GM21528 (cell line): ENCODE results near the gene ERICH6.
A peak's percentile ranks its signal among the peaks of the same experiment; 100 is the strongest.

Experiments
- ATAC-seq: cut with Tn5 transposase; IDR thresholded peaks from one replicate; pipeline ENCODE4 v1.9.1; 2021; ENCODE audit warnings: mild to moderate bottlenecking, moderate library complexity; ENCODE audit not compliant: unreplicated experiment, low FRiP score

Gene ERICH6

GRCh38 chr3:150703756-150704344 lies at the start of gene ERICH6:
Gene ERICH6 (minus strand): TSS chr3:150703920. CDS start chr3:150703898, 22 bp downstream.
- ATAC-seq, result peak; percentile 99

GRCh38 chr3:150751781-150752263 lies 48.1 kb upstream of the ERICH6 start:
- ATAC-seq, result no peak

GRCh38 chr3:150749255-150749654 lies 45.5 kb upstream of the ERICH6 start:
- ATAC-seq, result no peak

GRCh38 chr3:150748684-150749047 lies 44.9 kb upstream of the ERICH6 start:
- no peak for ATAC-seq

GRCh38 chr3:150747886-150748683 lies 44.4 kb upstream of the ERICH6 start:
- ATAC-seq, result no peak

- ATAC-seq, result no peak
Measured at GRCh38 chr3:150746791-150747590, 43.3 kb upstream of the ERICH6 start.

GRCh38 chr3:150745832-150746231 lies 42.1 kb upstream of the ERICH6 start:
- ATAC-seq, result no peak

- ATAC-seq, result no peak
Measured at GRCh38 chr3:150744919-150745211, 41.1 kb upstream of the ERICH6 start.

- no peak for ATAC-seq
Measured at GRCh38 chr3:150744041-150744918, 40.6 kb upstream of the ERICH6 start.

- ATAC-seq, result no peak
Measured at GRCh38 chr3:150743508-150743907, 39.8 kb upstream of the ERICH6 start.

- no peak for ATAC-seq
Measured at GRCh38 chr3:150742679-150743078, 39.0 kb upstream of the ERICH6 start.

GRCh38 chr3:150742141-150742523 lies 38.4 kb upstream of the ERICH6 start:
- no peak for ATAC-seq

GRCh38 chr3:150741497-150742140 lies 37.9 kb upstream of the ERICH6 start:
- no peak for ATAC-seq

GRCh38 chr3:150740733-150741496 lies 37.2 kb upstream of the ERICH6 start:
- no peak for ATAC-seq

- ATAC-seq, result no peak
Measured at GRCh38 chr3:150739877-150740645, 36.3 kb upstream of the ERICH6 start.

GRCh38 chr3:150739200-150739863 lies 35.6 kb upstream of the ERICH6 start:
- no peak for ATAC-seq

GRCh38 chr3:150738688-150739087 lies 35.0 kb upstream of the ERICH6 start:
- ATAC-seq, result no peak
